ENCODE measurements around the gene LIFR. TPM values are rescaled to one million over a fixed set of nuclear protein-coding genes. Genes with fewer than 3 reads are reported as not detected.

The LIFR gene
- total and polyA plus RNA-seq, 2 experiments from 2014 or later = 50.2 to 83.8 TPM

GRCh38 chr5:38438757-38439156 is 117.7 kb downstream of the LIFR start:
- Histone ChIP-seq H3K79me2 (no peaks in the 10 kb centered on the region), H2AFZ (no peak overlapping the region), H3K9me2 (replicated peaks; ENCODE audit: insufficient read depth) (no peaks in the 10 kb centered on the region), H3K27me3 (no peaks in the 10 kb centered on the region), H4K20me1 (ENCODE audit: insufficient read depth, poor library complexity, severe bottlenecking) (no peaks in the 10 kb centered on the region), H3K4me3 (no peak overlapping the region), H3K36me3 (replicated peaks; ENCODE audit: insufficient read depth, low read depth) (no peaks in the 10 kb centered on the region), H3K9me3 (ENCODE audit: low read depth) (no peaks in the 10 kb centered on the region), H3K27ac (no peak overlapping the region), H3K4me1 (ENCODE audit: insufficient read depth) (peaks cover 3% of the 10 kb centered on the region), H3K4me2 (no peak overlapping the region)
- no peak for DNase-seq (ENCODE audit: low spot score)
- no peak for TF ChIP-seq EZH2phosphoT487 (IDR thresholded peaks at IDR 0.05; ENCODE audit: low read depth, severe bottlenecking, unreplicated experiment)
- WGBS (ENCODE audit: low lambda C conversion rate, missing lambda C conversion rate) = 88% methylated on average over 1 of the region's 1 CpG

GRCh38 chr5:38434966-38435705 is 121.3 kb downstream of the LIFR start:
- Histone ChIP-seq H3K79me2 (no peaks in the 10 kb centered on the region), H3K27ac (no peak overlapping the region), H3K36me3 (replicated peaks; ENCODE audit: insufficient read depth, low read depth) (no peaks in the 10 kb centered on the region), H3K4me3 (no peak overlapping the region), H3K27me3 (no peaks in the 10 kb centered on the region), H3K4me1 (ENCODE audit: insufficient read depth) (peaks cover 4% of the 10 kb centered on the region), H4K20me1 (ENCODE audit: insufficient read depth, poor library complexity, severe bottlenecking) (no peaks in the 10 kb centered on the region), H2AFZ (no peak overlapping the region), H3K9me2 (replicated peaks; ENCODE audit: insufficient read depth) (no peaks in the 10 kb centered on the region), H3K4me2 (no peak overlapping the region), H3K9me3 (ENCODE audit: low read depth) (no peaks in the 10 kb centered on the region)
- WGBS (ENCODE audit: low lambda C conversion rate, missing lambda C conversion rate) = 98% methylated on average over 7 of the region's 7 CpGs
- DNase-seq (ENCODE audit: low spot score) = no peak
- no peak for TF ChIP-seq EZH2 (IDR thresholded peaks at IDR 0.05; ENCODE audit: borderline replicate concordance)
- TF ChIP-seq EZH2phosphoT487 (IDR thresholded peaks at IDR 0.05; ENCODE audit: low read depth, severe bottlenecking, unreplicated experiment) = no peak
- no peak for TF ChIP-seq CTCF (IDR thresholded peaks at IDR 0.05; ENCODE audit: poor library complexity)

- 48% methylated on average over 6 of the region's 6 CpGs for WGBS (ENCODE audit: low lambda C conversion rate, missing lambda C conversion rate)
- H3K9me3 ChIP-seq (ENCODE audit: low read depth) = no peaks in the 10 kb centered on the region
- H3K4me3 ChIP-seq = no peak overlapping the region
- H3K79me2 ChIP-seq = no peaks in the 10 kb centered on the region
- no peaks in the 10 kb centered on the region for H4K20me1 ChIP-seq (ENCODE audit: insufficient read depth, poor library complexity, severe bottlenecking)
- H3K27ac ChIP-seq = peak overlapping the region; percentile 23
- H3K4me1 ChIP-seq (ENCODE audit: insufficient read depth) = peaks cover 4% of the 10 kb centered on the region
- H3K4me2 ChIP-seq = no peak overlapping the region
- TF ChIP-seq EZH2phosphoT487 (IDR thresholded peaks at IDR 0.05; ENCODE audit: low read depth, severe bottlenecking, unreplicated experiment) (no peak), EZH2 (IDR thresholded peaks at IDR 0.05; ENCODE audit: borderline replicate concordance) (no peak), CTCF (IDR thresholded peaks at IDR 0.05; ENCODE audit: poor library complexity) (no peak)
- peak; percentile 45 for DNase-seq (ENCODE audit: low spot score)
- no peaks in the 10 kb centered on the region for H3K36me3 ChIP-seq (replicated peaks; ENCODE audit: insufficient read depth, low read depth)
- no peaks in the 10 kb centered on the region for H3K9me2 ChIP-seq (replicated peaks; ENCODE audit: insufficient read depth)
- no peaks in the 10 kb centered on the region for H3K27me3 ChIP-seq
- H2AFZ ChIP-seq = no peak overlapping the region
Observed at GRCh38 chr5:38433160-38433861, 123.1 kb downstream of the LIFR start.

GRCh38 chr5:38431242-38431853 is 125.1 kb downstream of the LIFR start:
- WGBS (ENCODE audit: low lambda C conversion rate, missing lambda C conversion rate) = 90% methylated on average over 1 of the region's 1 CpG
- H3K36me3 ChIP-seq (replicated peaks; ENCODE audit: insufficient read depth, low read depth) = no peaks in the 10 kb centered on the region
- H2AFZ ChIP-seq = no peak overlapping the region
- TF ChIP-seq EZH2phosphoT487 (IDR thresholded peaks at IDR 0.05; ENCODE audit: low read depth, severe bottlenecking, unreplicated experiment) (no peak), EZH2 (IDR thresholded peaks at IDR 0.05; ENCODE audit: borderline replicate concordance) (no peak), CTCF (IDR thresholded peaks at IDR 0.05; ENCODE audit: poor library complexity) (no peak)
- no peaks in the 10 kb centered on the region for H3K9me3 ChIP-seq (ENCODE audit: low read depth)
- no peaks in the 10 kb centered on the region for H4K20me1 ChIP-seq (ENCODE audit: insufficient read depth, poor library complexity, severe bottlenecking)
- H3K4me1 ChIP-seq (ENCODE audit: insufficient read depth) = peaks cover 4% of the 10 kb centered on the region
- H3K79me2 ChIP-seq = no peaks in the 10 kb centered on the region
- H3K4me2 ChIP-seq = no peak overlapping the region
- H3K27ac ChIP-seq = no peak overlapping the region
- no peaks in the 10 kb centered on the region for H3K9me2 ChIP-seq (replicated peaks; ENCODE audit: insufficient read depth)
- no peak for DNase-seq (ENCODE audit: low spot score)
- H3K27me3 ChIP-seq = no peaks in the 10 kb centered on the region
- H3K4me3 ChIP-seq = no peak overlapping the region

All from hepatocyte (in vitro differentiated cells).